HG03520 (cell line): ENCODE results near the gene FRMPD2.
"Not testable (repeated sequence)": the region's sequence is repeated elsewhere in the genome, so short reads cannot be mapped to it uniquely, and the experiment has no call there.

Experiments used
- ATAC-seq: cut with Tn5 transposase; IDR thresholded peaks from one replicate; pipeline ENCODE4 v1.9.1; 2021; ENCODE audit warnings: mild to moderate bottlenecking, moderate library complexity; ENCODE audit not compliant: unreplicated experiment

The FRMPD2 gene

GRCh38 chr10:48290286-48290685 is 15.8 kb upstream of the FRMPD2 start:
- ATAC-seq: no peak

GRCh38 chr10:48289501-48290238 is 15.2 kb upstream of the FRMPD2 start:
- ATAC-seq: peak; percentile 61

DNA sequence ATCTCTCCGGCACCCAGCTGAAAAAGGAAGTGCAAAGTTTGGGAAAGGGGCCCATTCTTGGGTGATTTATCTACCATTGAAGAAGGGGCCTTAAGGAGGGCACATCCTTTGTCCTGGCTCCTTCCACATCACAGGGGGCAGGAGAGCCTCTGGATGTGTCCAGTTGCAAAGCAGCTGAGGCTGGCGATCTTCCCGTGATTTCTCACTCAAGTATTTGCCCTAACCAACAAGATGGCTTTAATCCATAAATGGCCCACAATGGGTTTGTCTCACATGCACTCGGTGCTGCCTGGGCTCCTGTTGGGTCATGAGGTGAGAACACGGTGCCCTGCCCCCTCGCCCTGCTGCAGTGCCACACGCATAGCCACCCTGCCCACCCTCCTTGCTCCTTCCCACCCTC is 14.2 kb upstream of the FRMPD2 start:
- ATAC-seq: no peak

DNA sequence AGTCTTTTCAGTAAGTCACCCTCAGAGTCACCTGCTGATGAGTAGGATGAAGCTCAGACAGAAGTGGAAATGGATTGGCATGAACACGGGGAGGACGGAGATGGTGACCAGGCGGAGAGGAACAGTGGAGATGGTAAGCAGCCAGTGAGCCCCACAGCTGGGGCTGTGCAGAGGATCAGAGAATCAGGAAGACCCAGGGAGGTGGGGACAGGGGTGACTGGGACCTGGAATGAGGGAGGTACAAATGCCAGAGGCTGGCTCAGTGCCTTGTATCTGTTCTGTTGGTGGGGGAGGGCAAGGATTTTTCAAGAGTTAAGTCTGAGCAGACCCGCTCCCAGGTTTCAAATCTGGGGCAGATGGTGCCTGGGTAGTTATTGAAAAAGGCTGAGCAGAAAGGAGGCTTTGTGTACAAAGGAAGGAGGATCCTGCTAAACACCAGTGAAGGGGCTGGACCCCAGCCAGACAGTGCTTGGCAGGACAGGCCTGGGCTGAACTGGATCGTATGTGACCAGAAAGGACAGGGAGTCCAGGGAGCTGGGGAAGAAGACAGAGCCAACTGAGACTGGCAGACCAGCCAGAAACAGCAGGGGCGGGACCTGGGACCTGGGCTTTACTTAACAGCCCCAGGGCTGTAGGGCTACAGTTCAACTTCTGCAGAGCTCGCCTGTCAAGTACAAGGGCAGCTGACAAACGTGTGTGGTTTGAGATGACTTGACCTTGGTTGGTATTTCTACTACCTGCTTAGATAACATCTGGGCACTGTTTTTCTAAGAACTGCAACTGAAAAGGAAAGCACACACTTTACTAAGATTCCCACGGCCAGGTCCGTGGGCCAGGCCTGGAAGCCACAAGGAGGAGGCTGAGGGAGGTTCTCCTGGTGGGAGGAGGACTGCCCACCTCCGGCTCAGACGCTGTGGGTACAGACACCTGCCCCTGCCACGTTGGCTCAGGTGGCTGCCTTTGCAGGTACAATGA is 13.2 kb upstream of the FRMPD2 start:
- ATAC-seq: no peak

- ATAC-seq: no peak
These were observed 11.9 kb upstream of the FRMPD2 start for GRCh38 chr10:48286356-48286755.

GRCh38 chr10:48285710-48286109 is 11.2 kb upstream of the FRMPD2 start:
- ATAC-seq: no peak

- no peak for ATAC-seq
These were observed 10.3 kb upstream of the FRMPD2 start for GRCh38 chr10:48284811-48285210.

DNA sequence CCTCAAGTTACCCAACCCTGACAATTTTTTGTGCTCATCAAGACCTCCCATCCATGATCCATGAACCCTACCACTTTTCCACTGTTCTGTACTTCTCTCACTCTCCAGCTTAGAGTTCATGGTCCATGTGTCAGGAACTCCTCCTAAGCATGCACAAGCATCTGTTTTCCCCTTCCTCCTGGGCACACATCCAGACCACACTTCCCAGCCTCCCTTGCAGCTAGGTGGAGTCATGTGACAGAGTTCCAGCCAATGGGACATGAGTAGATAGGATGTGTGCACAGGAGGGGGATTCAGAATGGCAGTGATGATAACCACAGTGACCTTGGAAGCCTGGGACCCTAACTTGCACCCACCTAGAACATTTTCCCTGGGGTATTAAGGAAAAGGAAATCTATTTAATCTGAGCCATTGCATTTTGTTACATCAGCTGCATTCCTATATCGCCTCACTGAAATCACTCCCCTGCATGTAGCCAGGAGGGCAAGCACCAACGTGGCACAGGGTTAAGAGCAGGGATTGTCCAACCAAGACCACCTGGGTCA is 9.6 kb upstream of the FRMPD2 start:
- no peak for ATAC-seq

- ATAC-seq: peak; percentile 62
These were observed 8.3 kb upstream of the FRMPD2 start for GRCh38 chr10:48282829-48283228.

DNA sequence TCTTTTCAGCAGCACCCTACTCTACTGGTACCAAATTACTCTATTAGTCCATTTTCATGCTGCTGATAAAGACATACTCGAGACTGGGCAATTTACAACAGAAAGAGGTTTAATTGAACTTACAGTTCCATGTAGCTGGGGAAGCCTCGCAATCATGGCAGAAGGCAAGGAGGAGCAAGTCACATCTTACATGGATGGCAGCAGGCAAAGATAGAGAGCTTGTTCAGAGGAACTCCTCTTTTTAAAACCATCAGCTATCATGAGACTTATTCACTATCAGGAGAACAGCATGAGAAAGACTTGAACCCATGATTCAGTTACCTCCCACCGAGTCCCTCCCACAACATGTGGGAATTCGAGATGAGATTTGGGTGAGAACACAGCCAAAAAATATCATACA is 7.2 kb upstream of the FRMPD2 start:
- not testable (repeated sequence) for ATAC-seq

GRCh38 chr10:48279081-48279751 is 4.7 kb upstream of the FRMPD2 start:
- ATAC-seq: peak; percentile 81

DNA sequence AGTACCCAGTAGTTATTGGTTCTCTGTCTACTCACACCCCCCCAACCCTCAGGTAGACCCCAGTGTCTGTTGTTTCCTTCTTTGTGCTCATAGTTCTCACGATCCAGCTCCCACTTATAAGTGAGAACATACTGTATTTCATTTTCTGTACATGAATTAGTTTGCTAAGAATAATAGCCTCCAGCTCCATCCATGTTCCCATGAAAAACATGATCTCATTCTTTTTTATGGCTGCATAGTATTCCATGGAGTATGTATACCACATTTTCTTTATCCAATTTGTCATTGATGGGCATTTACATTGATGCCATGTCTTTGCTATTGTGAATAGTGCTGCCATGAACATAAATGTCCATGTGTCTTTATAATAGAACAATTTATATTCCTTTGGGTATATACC is 2.6 kb upstream of the FRMPD2 start:
- no peak for ATAC-seq

DNA sequence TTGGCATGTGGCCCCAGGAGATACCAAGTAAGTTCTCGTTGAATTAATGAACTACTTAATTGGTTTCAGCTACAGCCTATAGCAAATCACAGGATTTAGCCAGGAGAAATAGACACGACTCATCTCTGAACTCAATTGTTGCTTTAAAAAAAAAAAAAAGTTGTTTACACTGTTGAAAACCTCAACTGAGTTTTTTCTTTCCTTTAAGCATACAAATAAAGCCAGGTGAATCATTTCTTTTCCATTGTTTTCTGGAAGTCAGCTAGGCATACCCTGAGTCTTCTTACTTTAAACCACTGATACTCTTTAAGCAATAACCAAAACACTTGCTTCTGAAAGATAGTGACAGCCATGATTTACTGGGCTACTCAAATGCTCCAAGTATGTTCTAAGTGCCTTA is 755 bp downstream of the FRMPD2 start:
- ATAC-seq: no peak

- ATAC-seq: no peak
These were observed 1.8 kb downstream of the FRMPD2 start for GRCh38 chr10:48272682-48273081.

DNA sequence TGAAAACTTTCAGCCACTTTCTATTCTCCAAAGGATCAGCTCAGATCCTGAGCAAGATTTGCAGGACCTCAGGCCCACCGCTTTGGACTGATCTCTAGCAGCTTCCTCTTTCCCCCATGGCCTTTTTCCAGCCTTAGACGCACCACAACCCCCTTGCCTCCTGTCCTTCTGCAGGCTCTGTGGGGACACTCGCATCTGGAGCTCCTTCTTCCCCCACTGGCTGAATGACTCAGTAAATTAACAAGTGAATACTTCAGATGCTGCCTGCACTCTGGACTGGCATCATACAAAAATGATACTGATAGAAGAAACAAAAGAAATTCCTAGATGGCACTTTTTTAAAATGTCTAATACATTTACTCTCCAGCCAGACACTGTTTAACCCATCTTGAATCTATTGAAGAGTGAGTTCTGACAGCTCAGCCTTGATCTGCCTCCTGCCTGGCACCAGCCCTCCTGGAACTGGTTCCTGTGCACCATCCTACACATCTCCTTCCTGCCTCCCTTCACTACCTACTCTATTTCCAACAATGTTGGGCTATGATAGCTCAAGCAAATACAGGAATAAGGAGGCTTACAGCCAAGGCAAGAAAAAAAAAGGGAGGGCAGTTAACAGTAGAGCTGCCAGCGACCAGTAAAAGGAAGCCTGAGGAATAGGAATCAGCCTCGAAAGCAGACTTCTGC is 3.3 kb downstream of the FRMPD2 start:
- no peak for ATAC-seq

- no peak for ATAC-seq
These were observed 8.0 kb downstream of the FRMPD2 start for GRCh38 chr10:48266528-48266927.

DNA sequence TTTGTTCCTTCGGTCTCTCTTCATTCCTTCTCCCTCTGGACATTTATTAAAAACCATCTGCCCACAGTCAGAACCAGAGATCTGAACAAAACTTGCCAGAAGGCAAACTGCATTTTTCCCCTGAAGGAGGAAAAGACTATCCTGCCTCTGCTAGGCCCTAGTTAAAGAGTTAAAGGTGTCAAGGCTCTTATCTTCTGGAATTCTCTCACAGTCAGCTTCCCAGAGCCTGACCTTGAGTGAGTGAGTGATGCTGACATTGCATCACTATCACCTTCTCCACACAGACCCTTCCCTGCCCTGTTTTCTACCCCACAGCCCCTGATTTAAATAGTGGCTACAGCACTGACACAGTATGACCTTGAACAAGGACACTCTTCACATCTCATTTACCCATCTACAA is 16.4 kb downstream of the FRMPD2 start:
- no peak for ATAC-seq

- ATAC-seq: no peak
These were observed 17.0 kb downstream of the FRMPD2 start for GRCh38 chr10:48257407-48257961.

- ATAC-seq: no peak
These were observed 18.8 kb downstream of the FRMPD2 start for GRCh38 chr10:48255722-48256121.
